NCI-H748 (cell line): ENCODE measurements around the gene UQCRHL.
"Not testable (repeated sequence)": the region's sequence is repeated elsewhere in the genome, so short reads cannot be mapped to it uniquely, and the experiment has no call there.

Source experiments
- DNase-seq: peaks from one replicate; lab custom pipeline; 2025; ENCODE audit not compliant: unreplicated experiment; lab: John Stamatoyannopoulos, UW

The UQCRHL gene

DNA sequence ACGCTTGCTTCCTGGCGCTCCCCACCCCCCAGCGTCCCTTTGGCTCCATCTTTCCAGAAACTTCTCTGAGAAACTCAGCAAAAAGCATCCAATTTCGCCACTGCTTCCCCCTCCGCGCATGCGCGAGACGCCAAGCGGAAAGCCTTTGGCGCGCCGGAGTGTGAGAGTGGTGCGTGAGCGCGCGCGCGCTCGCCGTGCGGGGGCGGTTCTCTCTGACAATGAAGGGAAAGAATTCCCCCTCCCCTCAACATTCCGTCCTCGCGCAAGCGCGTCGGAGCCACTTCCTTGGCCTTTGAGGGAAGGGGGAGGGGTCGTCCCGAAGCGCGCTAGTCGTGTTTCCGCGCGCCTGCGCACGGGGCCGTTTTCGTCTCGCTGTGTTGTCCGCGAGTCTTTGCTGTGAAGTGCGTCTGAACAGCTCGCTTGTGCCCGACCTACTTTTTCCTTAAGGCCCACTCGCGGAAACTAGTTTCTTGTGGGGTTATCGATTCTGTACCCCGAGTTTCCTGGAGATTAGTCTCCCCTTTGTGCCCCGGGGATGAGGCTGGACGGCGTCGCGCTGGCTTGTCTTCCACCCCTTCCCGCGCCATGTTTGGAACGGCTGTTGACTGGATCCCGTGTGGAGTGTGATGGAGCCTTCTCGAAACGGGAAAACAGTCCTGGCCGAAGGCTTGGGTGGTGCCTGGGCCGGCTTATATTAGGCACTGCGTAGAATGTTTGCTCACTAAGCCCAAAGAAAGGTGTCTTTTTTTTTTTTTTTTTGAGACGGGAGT lies 28.5 kb upstream of the UQCRHL start:
- peak; percentile 98 for DNase-seq

DNA sequence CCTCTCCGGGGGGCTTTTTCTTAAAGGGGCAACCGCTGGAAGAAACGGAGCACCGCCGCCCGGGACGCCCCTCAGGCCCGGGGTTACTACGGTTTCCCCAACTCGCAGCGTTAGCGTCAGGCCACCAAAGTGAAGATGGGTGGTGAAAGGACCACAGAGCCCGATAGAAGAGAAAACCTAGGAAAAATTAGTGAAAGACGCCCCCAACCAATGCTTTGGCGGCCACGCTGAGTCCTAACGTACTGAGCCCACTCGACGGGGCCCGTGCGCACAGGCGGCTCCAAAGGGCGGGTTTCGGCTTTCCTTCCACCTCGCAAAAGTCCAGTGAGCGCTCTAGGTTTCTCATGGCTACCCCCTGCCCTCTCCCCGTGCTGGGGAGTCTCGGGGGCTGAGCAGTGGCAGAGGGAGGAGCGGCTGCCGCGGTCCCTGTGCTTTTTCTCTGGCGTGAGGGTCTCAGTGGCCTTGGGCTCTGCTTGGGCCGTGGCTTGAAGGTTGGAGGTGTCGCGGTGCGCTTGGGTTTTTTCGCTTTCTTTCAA lies 27.8 kb upstream of the UQCRHL start:
- DNase-seq = no peak

DNA sequence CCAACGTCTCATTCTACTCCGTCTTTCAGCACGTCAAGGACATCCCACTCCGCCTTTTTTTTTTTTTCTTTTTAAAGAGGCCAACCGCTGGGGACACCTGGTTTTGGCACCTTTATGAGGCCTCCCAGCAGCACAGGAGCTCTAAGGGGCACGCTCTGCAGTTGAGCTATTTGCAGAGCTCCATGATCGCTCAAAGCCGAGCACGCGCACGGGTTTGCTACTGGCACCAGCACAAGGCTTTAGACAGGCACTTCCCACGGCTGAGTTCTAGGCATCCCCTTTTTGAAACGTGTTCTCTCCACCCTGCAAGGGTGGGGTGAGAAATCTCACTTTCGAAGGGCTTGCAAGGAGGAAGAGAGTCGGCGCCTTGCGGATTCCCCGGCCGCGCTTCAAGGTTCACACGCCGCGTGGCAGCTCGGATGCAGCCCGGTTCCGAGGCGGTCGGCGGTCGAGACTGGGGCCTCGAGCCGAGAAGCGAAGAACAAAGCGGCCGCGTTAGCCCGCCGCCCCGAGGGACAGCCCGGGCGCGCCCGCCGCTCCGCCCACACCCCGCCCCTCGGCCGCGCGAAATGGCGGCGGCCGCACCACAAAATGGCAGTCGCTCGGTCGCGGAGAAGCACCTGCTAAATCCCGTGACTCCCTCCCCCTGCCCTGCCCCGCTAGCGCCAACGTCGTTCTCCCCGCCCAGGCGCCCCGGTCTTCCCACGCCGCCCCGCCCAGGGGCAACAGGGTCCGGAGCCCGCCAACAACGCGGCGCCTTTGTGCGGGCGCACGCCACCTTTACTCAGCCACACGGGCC lies 27.2 kb upstream of the UQCRHL start:
- peak; percentile 95 for DNase-seq

DNA sequence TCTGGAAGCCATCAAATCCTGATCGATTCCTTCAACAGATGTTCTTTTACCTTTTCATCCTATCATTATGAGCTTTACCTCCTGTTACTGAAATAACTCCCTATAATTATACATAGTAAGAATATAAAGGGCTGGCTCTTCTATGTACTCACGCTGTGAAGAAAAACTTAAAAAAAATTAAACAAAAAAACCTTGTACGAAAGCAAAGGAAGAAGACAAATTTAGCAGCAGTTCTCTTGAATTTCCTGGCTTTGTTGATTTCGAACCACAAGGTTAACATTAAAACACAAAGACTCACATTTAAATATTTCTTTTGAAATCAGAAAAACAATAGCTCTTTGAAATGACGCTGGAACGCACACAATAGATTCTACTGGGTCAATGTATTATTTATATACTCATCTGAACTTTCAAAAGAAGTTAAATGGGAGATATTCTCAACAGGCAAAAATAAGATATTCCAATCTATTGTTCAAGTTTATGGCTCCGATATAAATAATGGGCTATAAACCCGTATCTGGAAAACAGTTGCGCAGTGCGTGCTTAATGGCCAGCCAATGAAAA lies 26.5 kb upstream of the UQCRHL start:
- DNase-seq = peak; percentile 36

DNA sequence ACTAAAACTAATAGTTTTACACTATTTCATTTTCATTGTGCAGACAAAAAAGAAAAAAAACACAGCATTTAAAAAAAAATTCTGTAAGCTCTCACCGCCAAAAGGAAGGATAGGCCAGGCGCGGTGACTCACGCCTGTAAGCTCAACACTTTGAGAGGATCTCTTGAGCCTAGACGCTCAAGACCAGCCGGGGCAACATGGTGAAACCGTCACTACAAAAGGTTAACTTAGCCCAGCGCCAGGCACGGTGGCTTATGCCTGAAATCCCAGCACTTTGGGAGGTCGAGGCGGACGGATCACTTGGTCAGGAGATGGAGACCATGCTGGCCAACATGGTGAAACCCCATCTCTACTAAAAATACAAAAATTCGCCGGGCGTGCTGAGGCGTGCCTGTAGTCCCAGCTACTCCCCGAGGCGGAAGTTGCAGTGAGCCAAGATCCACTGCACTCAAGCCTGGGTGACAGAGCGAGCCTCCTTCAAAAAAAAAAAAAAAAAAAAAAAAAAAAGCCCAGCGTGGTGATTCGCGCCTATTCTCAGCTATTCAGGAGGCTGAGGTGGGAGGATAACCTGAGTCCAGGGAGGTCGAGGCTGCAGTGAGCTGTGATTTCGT lies 25.7 kb upstream of the UQCRHL start:
- DNase-seq = peak; percentile 70

DNA sequence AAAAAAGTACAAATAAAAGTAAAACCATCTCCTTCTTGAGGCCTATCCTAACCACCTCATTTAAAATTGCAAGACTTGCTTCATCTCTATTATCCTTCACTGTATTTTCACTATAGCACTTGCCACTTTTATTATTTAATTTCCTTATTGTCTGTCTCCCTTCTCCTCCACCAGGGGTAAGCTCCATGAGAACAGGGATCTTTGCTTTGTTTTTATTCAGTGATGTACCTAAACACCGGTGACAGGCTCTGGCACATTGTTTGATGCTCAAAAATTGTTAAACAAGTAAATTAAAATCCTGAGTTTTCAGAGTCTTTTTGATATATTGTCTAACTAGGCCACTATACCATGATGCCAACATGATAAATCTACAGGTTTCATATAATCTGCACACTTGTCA lies 22.8 kb upstream of the UQCRHL start:
- no peak for DNase-seq

DNA sequence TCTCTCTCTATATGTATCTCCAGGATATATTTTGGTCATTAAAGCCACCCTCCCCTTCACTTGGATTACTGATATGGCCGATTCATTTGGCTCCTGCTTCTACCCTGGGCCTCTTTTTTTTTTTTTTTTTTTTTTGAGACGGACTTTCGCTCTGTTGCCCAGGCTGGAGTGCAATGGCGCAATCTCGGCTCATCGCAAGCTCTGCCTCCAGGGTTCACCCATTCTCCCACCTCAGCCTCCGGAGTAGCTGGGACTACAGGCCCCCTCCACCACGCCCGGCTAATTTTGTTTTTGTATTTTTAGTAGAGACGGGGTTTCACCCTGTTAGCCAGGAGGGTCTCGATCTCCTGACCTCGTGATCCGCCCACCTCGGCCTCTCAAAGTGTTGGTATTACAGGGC lies 21.5 kb upstream of the UQCRHL start:
- DNase-seq = not testable (repeated sequence)

DNA sequence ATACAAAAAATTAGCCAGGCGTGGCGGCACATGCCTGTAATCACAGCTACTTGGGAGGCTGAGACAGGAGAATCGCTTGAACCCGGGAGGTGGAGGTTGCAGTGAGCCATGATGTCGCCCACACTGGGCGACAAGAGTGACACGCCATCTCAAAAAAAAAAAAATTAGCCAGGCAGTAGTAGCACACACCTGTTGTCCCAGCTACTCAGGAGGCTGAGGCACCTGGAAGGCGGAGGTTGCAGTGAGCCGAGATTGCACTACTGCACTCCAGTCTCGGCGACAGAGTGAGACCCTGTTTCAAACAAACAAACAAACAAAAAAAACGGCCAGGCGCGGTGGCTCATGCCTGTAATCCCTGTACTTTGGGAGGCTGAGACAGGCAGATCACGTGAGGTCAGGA lies 20.1 kb upstream of the UQCRHL start:
- DNase-seq = not testable (repeated sequence)

DNA sequence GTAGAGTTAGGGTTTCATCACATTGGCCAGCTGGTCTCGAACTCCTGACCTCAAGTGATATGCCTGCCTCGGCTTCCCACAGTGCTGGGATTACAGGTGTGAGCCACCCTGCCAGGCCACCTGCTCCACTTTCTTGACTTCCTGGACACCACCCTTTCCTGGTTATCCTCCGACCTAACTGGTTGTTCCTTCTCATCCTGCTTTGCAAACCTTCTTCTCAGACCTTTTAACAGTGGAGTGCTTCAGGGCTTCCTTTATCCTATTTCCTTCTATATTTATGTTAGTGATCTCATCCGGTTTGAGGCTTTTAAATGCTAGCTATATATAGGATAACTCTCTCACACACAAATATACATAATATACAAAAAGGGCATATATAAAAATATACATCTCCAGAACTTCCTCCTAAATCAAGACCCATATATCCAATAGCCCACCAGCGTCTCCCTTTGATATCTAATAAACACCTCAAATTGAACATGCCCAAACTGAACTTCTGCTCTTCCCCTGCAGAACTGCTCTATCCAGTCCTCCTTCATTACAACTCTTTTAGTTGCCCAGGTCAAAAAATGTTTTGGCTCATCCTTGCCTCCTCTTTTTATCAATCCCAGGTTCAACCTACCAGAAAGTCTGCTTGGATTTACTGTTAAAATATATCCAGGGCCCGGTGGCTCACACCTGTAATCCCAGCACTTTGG lies 19.5 kb upstream of the UQCRHL start:
- DNase-seq = no peak

DNA sequence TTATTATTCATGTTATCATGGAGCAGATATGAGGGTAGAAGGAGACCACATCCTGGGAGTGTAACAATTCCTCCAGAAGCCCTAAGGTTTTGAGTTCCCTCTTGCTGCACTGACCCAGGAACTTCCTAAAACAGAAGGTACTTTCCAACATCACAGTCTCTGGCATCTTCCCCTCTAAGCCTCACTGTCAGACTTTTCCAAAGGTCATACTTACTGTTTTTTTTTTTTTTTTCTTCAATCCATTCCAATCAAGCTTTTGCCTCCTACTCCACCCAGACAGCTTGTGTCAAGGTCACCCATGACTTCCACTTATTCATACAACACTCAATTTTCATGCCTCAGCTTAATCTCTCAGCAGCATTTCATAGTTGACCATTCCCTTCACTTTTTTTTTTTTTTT lies 18.4 kb upstream of the UQCRHL start:
- no peak for DNase-seq

DNA sequence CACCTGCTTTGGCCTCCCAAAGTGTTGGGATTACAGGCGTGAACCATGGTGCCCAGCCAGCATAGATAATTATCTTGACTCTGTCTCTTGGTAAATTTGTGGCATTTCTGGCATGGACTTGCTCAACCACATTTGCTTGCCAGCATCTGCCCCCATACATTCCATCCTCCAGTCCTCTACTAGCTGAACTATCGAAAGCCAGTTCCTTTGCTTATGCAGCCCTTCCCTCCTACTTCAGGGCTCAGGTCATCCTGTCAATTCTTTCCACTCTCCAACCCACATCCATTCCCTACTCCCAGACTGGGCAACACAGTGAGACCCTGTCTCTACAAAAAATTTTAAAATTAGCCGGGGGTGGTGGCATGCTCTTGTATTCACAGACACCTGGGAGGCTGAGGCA lies 13.0 kb upstream of the UQCRHL start:
- DNase-seq = no peak

DNA sequence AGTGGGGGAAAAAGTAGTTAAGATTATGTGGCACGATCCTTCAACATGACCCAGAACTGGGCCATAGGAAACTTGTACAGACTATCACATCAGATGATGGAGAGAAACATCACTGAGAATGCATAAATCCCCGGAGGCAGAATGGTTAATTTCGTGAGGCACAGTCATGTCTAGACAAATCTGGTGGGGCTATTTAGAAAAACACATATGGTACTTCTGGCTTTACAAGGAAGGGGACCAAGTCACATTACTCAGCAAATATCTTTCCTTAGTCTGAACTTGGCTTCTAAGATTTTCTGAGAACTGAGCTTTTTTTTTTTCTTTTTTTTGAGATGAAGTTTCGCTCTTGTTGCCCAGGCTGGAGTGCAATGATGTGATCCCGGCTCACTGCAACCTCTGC lies 9.2 kb upstream of the UQCRHL start:
- no peak for DNase-seq

DNA sequence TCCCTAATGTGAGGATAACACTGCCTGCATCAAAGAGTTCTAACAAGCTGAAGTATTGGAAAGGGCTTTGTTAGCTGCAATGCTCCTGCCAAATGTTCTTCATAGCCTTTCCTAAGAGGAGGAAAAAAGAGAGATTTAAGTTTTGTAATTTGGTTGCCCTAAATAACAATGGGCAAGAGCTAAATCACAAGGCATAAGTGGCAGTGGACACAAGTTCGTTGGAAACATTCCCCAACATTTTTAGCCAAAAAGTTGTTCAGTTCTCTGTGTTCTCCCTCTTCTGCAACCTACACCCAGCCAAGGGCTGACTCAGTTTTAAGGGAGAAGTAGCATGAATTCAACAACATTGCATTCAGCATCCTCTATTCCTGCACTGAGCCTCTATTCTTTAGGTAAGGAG lies 2.6 kb upstream of the UQCRHL start:
- no peak for DNase-seq

DNA sequence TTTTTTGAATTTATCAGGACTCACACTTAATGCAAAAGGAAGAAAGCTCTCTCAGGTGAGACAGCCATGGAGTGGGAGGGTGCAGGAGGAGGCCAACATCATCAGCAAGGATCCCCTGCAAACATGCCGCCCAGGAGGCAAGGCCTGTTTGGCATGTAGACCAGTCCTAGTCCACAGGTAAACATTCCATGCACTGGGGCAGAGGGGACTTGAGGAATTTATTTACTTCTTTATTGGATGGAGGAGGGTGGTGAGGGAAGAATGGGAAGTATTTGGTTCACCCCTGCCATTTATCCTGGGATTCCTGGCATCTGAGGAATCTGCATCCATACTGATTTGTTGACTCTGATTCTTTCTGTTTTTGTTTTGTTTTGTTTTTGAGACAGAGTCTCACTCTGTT lies 1.5 kb upstream of the UQCRHL start:
- DNase-seq = no peak

DNA sequence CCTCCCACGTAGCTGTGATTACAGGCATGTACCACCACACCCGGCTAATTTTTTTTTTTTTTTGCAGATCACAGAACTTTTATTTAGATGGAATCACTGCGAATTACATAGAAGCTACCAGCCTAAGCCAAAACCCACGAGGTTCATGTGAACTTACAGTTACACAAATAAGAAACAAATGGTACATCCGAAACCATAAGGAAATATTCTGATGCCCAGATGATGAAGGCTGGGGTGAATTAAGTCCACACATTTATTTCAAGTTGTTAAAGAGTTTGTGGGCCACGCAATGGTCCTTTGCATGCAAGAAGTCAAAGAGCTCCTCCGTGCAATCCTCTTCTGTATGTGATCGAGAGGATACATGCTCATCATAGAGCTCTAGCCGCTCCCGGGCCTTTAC lies 328 bp downstream of the UQCRHL start:
- DNase-seq = no peak

DNA sequence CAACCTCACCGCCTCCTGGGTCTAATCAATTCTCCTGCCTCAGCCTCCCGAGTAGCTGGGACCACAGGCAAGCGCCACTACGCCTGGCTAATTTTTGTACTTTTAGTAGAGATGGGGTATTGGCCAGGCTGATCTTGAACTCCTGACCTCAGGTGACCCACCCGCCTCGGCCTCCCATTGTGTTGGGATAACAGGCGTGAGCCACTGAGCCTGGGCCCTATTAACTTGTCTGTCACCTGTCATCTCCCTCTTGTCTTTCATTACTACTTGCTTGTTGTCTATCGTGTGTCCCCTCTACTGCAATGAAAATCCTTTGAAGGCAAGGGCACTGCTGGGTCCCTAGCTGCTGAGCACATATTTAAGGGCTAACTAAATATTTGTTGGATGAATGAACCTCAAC lies 3.4 kb downstream of the UQCRHL start:
- no peak for DNase-seq

DNA sequence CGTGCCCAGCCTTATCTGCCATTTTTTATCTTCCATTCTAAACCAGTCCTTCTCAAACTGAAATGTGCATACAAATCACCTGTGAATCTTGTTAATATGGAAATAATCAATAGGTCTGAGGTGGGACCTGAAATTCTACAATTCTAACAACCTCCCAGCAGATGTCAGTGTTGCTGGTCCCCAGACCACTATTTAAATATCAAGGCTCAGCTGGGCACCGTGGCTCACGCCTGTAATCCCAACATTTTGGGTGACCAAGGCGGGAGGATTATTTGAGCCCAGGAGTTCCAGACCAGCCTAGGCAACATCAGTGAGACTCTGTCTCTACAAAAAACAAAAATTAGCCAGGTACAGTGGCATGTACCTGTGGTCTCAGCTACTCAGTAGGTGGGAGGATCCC lies 4.1 kb downstream of the UQCRHL start:
- peak; percentile 36 for DNase-seq

DNA sequence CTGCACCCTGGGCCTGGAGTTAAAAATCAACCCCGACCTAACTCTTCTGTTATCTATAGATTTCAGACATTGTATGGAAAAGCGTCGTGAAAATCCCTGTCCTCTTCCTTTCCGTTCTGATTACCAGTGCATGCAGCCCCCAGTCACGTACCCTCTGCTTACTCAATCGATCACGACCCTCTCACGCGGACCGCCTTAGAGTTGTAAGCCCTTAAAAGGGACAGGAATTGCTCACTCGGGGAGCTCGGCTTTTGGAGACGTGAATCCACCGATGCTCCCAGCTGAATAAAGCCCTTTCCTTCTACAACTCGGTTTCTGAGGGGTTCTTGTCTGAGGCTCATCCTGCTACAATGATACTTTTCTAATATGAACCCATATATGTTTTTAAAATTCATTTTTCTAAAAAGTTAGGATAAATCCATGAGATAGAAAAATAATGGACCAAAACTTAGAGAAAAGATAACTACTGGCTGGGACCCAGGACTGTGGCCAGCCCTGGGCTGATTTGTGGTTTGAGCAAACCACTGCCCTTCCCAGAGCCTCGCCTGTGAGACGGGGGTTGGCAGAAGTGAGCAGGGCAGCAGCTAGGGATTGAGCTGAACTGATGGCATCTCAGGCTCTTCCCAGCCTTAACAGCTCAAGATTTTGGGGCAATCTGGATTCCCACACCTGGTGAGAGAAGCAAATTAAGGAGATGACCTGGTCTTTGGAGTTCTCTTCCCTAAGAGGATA lies 5.0 kb downstream of the UQCRHL start:
- DNase-seq = no peak

DNA sequence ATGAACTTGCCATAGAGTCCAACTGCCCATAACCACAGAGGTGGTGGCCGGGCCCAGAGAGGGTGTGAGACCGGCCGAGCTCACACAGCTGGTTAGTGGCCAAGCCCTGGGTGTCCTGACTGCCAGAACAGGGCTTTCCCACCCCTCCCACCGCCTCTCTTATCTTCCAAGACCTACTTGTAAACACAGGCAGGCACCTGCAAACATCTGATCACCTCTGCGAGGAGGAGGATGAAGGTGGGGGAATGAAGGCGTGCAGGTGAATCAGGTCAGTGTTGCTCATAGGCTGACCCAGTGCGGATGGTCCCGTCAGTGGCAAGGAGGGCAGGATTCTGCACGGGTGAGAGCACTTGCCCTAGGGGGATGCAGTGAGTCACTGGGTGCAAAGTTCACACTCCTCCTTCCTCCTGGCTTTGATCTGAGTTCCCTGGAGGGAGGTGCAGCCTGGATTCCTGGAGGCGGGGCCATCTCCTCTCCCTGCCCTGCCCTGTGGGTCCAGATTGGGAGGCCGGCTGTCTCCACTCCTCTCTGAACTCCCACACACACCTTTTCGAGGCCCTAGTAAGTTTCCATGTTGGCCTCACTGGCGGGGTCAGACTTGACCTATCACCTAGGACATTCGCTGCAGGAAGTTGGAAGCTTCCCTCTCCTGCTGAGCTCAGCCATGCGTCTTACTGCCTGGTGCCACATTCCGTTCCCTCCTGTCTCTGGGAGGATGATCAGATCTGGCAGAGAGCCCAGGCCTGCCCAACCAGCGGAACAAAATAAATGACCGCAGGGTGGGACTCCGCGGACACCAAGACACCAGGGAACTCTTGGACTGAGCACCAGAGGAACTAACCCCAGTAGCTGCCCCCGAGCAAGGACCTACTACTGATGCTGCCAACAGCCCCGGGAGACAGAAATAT lies 7.3 kb downstream of the UQCRHL start:
- peak; percentile 62 for DNase-seq
